ENCODE measurements around the gene NDFIP2.

DNA sequence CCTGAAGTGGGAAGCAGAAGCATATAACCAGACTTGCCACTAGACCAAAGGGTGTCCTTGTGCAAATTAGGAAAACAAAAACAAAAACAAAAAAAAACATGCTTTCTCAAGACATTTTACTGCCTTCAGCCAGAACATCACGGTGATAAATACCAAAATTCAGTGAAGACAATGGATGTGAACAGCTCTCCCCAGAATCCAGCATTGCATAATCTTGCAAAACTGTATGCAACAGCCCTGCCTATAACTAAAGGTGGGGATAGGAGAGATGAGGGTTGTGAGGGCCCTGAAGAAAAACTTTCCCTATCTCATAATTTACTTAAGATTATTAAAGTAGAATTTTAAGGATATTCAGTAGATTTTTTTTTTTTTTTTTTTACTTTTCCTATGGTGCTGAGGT, 24.9 kb upstream of the NDFIP2 start:
- TF ChIP-seq NPAS2 (CRISPR knock-in tag; IDR thresholded peaks at IDR 0.05; ENCODE audit: borderline replicate concordance) (no peak), MAFK (IDR thresholded peaks at IDR 0.05; ENCODE audit: partially characterized antibody) (no peak), EP300 (IDR thresholded peaks at IDR 0.05) (no peak)
- TF ChIP-seq, protein P1, sequence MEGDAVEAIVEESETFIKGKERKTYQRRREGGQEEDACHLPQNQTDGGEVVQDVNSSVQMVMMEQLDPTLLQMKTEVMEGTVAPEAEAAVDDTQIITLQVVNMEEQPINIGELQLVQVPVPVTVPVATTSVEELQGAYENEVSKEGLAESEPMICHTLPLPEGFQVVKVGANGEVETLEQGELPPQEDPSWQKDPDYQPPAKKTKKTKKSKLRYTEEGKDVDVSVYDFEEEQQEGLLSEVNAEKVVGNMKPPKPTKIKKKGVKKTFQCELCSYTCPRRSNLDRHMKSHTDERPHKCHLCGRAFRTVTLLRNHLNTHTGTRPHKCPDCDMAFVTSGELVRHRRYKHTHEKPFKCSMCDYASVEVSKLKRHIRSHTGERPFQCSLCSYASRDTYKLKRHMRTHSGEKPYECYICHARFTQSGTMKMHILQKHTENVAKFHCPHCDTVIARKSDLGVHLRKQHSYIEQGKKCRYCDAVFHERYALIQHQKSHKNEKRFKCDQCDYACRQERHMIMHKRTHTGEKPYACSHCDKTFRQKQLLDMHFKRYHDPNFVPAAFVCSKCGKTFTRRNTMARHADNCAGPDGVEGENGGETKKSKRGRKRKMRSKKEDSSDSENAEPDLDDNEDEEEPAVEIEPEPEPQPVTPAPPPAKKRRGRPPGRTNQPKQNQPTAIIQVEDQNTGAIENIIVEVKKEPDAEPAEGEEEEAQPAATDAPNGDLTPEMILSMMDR (IDR thresholded peaks at IDR 0.05) = no peak

All from A549 (cell line).